Left colon (tissue), 2 donors: ENCODE results near the gene STAP2. TPM values are rescaled to one million over a fixed set of nuclear protein-coding genes. Genes with fewer than 3 reads are reported as not detected.

Experiments
- ATAC-seq: fragments of 200-7000 bp; cut with Tn5 transposase; one replicate; pipeline ENCODE4 v1.9.1; 2020; ENCODE audit warnings: mild to moderate bottlenecking, moderate library complexity
- DNase-seq, 2 donors: peaks; one replicate each; pipeline ENCODE4 v3.0.0-alpha.2; 2020
- intact Hi-C, 2 donors: fragments of 100-400 bp; cut with DNase I in 1 of 2; cut with micrococcal nuclease in 1 of 2; formaldehyde crosslinking; loops; one replicate each; pipeline versions ENCODE4 v1.11.2 to v1.14.0; 2022; cut with DNase I, micrococcal nuclease
- long read RNA-seq: library from polyadenylated mRNA; unstranded; transcript quantifications from one replicate; pipeline ENCODE4 v2.0.0, GENCODE V29; 2021
- total RNA-seq, 2 donors: library from RNA; stranded (reverse); fragmentation: NEBNext Ultra II Directional; extraction: Animal tissue kit (Norgen Biotek cat#: 25700); gene quantifications; one replicate each; pipeline ENCODE4 v1.2.1, GENCODE V29; 2021
- donor health status: DM: no; HTN: no; CAD: no.
- donor health status: DM: yes; HTN: yes; CAD: no.

The STAP2 gene
- 100 to 1,000 TPM; 222 to 249 TPM for total RNA-seq
- long read RNA-seq, transcript STAP2-206 (13 exons, 1,508 nt) = minor isoform, 35 of 218 reads
- long read RNA-seq, transcript STAP2-201 (13 exons, 1,426 nt) = major isoform, 121 of 218 reads
- long read RNA-seq, partial matches to known transcripts = 17 of 218 reads
- long read RNA-seq, other reads (novel, unspliced or antisense) = 45 of 218 reads

- DNase-seq (peak; percentile 86 to 90), ATAC-seq (peak; percentile 52)
- intact Hi-C loops = no loop called here
Measured at GRCh38 chr19:4338441-4339355, at the start of gene STAP2. STAP2 (minus strand) TSS chr19:4338827; CDS start chr19:4338753, 74 bp downstream.

- no peak for DNase-seq
- no peak for ATAC-seq
- intact Hi-C loops = no loop called here
Measured at GRCh38 chr19:4386041-4386782, 47.6 kb upstream of the STAP2 start.

- ATAC-seq (no peak), DNase-seq (no peak)
- intact Hi-C loops = no loop called here
Measured at GRCh38 chr19:4385291-4386040, 46.8 kb upstream of the STAP2 start.

GRCh38 chr19:4380254-4380727 is 41.7 kb upstream of the STAP2 start:
- DNase-seq (peak in 1 of 2 donors; percentile 55), ATAC-seq (peak; percentile 30)
- intact Hi-C loops = no loop called here

GRCh38 chr19:4379383-4380253 is 41.0 kb upstream of the STAP2 start:
- peak; percentile 49 for ATAC-seq
- DNase-seq = peak in 1 of 2 donors; percentile 59

GRCh38 chr19:4378886-4379285 is 40.3 kb upstream of the STAP2 start:
- intact Hi-C loops = no loop called here
- DNase-seq = no peak
- ATAC-seq = no peak

More at GRCh38 chr19:4379383-4380253, 41.0 kb upstream of the STAP2 start:
- intact Hi-C loops = no loop called here

- intact Hi-C loops = no loop called here
- DNase-seq (no peak), ATAC-seq (no peak)
Measured at GRCh38 chr19:4376991-4377781, 38.6 kb upstream of the STAP2 start.

GRCh38 chr19:4376671-4376990 is 38.0 kb upstream of the STAP2 start:
- ATAC-seq = no peak
- intact Hi-C loops = no loop called here
- DNase-seq = no peak

GRCh38 chr19:4376028-4376670 is 37.5 kb upstream of the STAP2 start:
- intact Hi-C loops = no loop called here
- no peak for ATAC-seq

GRCh38 chr19:4375164-4376027 is 36.8 kb upstream of the STAP2 start:
- peak; percentile 58 to 81 for DNase-seq
- intact Hi-C loops = no loop called here
- peak; percentile 66 for ATAC-seq

More at GRCh38 chr19:4376028-4376670, 37.5 kb upstream of the STAP2 start:
- no peak for DNase-seq

GRCh38 chr19:4374498-4375163 is 36.0 kb upstream of the STAP2 start:
- ATAC-seq (peak; percentile 47), DNase-seq (peak; percentile 48 to 68)
- intact Hi-C loops = no loop called here

- intact Hi-C loops = no loop called here
- no peak for ATAC-seq
- DNase-seq = no peak
Measured at GRCh38 chr19:4373601-4374497, 35.2 kb upstream of the STAP2 start.

GRCh38 chr19:4373013-4373367 is 34.4 kb upstream of the STAP2 start:
- no peak for DNase-seq
- no peak for ATAC-seq
- intact Hi-C loops = no loop called here
